NCI-H2107 treated with DMSO at 0.1 percent for 48 hours (cell line): ENCODE measurements around the gene FABP3.
A peak's percentile ranks its signal among the peaks of the same experiment; 100 is the strongest.

Experiments used
- DNase-seq: peaks from one replicate; lab custom pipeline; 2025; ENCODE audit not compliant: unreplicated experiment; lab: John Stamatoyannopoulos, UW

The FABP3 gene

DNA sequence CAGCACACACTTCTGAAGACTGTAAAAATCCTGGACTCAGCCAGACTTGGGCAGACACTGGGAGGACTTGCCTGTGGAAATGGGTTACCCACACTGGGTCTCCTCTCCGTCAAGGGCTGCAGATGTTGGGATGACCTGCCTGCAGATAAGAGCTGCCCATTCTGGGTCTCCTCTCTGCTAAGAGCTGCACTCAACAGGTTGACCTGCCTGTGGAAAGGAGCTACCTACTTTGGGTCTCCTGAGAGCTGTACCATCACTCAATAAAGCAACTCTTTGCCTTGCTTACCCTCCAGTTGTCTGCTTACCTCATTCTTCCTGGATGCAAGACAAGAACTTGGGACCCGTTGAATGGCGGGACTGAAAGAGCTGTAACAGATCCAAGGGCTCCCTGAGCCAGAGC is 47.9 kb downstream of the FABP3 start:
- no peak for DNase-seq

DNA sequence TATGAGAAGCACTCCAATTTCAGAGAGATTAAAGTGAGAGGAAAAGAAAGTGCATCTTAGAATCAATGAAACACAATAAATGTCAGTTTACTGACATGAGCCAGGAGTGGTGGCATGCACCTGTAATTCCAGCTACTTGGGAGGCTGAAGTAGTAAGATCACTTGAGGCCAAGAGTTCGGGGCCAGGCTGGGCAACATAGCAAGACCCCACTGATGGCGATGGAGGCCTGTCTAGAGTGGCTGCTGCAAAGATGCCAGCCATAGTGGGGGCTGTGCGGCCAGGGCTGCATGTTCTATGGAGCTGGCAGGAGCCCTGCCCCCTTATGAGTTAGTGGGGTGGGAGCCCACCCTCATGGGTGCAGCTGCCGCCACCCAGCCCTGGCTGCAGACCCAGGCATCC is 48.8 kb downstream of the FABP3 start:
- no peak for DNase-seq

DNA sequence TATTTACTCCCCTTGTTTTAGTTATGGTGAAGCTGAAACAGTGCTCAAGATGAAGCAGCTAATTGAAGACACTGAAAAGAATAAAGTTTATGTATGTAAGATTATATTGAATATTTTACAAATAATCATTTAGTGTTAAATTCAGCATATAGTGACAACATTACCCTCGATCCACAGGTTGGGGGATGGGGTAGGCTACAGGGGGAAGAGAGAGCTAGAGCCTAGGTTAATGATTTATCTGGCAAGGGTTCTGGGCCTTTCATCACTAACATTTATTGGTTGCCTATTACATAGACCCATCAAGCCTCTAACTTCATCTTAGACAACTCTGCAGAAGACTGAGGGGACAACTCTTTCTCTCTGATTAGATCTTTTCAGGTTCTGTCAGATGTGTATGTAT is 54.7 kb downstream of the FABP3 start:
- DNase-seq = no peak

DNA sequence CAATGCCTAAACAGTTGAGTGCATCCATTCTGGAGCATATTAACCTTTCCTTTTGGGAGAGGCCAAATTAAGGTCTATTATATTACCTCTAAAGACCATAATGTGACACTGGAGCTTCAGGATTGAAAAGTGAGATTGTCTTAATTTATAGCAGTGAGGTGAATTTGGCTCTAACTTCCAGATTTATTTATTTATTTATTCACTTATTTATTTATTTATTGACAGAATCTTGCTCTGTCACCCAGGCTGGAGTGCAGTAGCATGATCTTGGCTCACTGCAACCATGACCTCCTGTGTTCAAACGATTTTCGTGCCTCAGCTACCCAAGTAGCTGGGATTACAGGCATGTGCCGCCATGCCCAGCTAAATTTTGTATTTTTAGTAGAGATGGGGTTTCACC is 57.0 kb downstream of the FABP3 start:
- DNase-seq = peak; percentile 73
